ENCODE data around the gene RPRD2.

DNA sequence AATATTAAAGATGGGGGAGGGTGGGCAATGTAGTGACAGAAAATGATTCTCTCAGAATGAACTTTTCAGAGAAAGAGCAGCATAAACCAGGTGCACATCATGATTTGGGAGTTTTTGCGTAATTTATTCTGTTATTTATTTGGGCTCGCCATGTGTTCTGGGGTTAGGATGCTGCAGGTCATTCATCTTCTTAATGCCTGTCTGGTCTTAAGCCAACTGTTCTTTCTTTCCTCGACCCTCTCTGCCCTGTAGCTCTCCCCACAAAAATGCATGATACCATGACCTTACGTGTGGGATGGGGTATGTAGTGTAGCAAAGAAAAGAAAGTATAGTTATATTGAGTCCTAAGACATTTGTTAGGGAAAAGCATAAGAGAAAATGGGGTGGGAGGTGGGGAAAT is 110.9 kb downstream of the RPRD2 start:
- TF ChIP-seq, protein P1, sequence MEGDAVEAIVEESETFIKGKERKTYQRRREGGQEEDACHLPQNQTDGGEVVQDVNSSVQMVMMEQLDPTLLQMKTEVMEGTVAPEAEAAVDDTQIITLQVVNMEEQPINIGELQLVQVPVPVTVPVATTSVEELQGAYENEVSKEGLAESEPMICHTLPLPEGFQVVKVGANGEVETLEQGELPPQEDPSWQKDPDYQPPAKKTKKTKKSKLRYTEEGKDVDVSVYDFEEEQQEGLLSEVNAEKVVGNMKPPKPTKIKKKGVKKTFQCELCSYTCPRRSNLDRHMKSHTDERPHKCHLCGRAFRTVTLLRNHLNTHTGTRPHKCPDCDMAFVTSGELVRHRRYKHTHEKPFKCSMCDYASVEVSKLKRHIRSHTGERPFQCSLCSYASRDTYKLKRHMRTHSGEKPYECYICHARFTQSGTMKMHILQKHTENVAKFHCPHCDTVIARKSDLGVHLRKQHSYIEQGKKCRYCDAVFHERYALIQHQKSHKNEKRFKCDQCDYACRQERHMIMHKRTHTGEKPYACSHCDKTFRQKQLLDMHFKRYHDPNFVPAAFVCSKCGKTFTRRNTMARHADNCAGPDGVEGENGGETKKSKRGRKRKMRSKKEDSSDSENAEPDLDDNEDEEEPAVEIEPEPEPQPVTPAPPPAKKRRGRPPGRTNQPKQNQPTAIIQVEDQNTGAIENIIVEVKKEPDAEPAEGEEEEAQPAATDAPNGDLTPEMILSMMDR (conservative IDR thresholded peaks at IDR 0.05; ENCODE audit: low read depth, low read length) = no peak
- TF ChIP-seq EZH2 (IDR thresholded peaks at IDR 0.05; ENCODE audit: borderline replicate concordance, low read depth, low read length, poor library complexity, severe bottlenecking) = no peak

All from A673 (cell line).